MCF 10A (cell line): Measurements from ENCODE around the gene SACM1L. TPM values are rescaled to one million over a fixed set of nuclear protein-coding genes. Genes with fewer than 3 reads are reported as not detected.

Source experiments
- BruUV-seq: library from RNA; stranded (reverse); fragments of 400-500 nt; replicated peaks from 2 replicates; lab custom pipeline; 2021; lab: Mats Ljungman, UMichigan
- CTCF ChIA-PET: fragments of 300-600 bp; sonication (Branson Sonifier 250); formaldehyde crosslinking; extraction: SDS; loops from one replicate; lab custom pipeline; 2021; ENCODE audit warnings: antibody characterized with exemption, inconsistent platforms; lab: Yijun Ruan, JAX
- POLR2A ChIA-PET: fragments of 300-600, 350-650 bp; sonication (Branson Sonifier 250); formaldehyde crosslinking; extraction: SDS; loops from one replicate; lab custom pipeline; 2020; ENCODE audit warnings: antibody characterized with exemption, inconsistent platforms; lab: Yijun Ruan, JAX
- DNase-seq: peaks from one replicate; pipeline ENCODE4 v3.0.0-alpha.2; 2018; ENCODE audit not compliant: unreplicated experiment
- H3K27ac Mint-ChIP-seq: one replicate; pipeline ENCODE4 v1.8.0; 2022; ENCODE audit warnings: mild to moderate bottlenecking, low read depth, mixed read lengths; ENCODE audit not compliant: unreplicated experiment
- H3K27me3 Mint-ChIP-seq: one replicate; pipeline ENCODE4 v1.8.0; 2022; ENCODE audit warnings: mixed read lengths; ENCODE audit not compliant: insufficient read depth, unreplicated experiment
- H3K36me3 Mint-ChIP-seq: one replicate; pipeline ENCODE4 v1.8.0; 2022; ENCODE audit warnings: mild to moderate bottlenecking, moderate library complexity, mixed read lengths; ENCODE audit not compliant: insufficient read depth, unreplicated experiment
- H3K4me1 Mint-ChIP-seq: one replicate; pipeline ENCODE4 v1.8.0; 2022; ENCODE audit warnings: mixed read lengths; ENCODE audit not compliant: insufficient read depth, unreplicated experiment
- H3K4me3 Mint-ChIP-seq: one replicate; pipeline ENCODE4 v1.8.0; 2022; ENCODE audit warnings: mild to moderate bottlenecking, moderate library complexity, mixed read lengths; ENCODE audit not compliant: unreplicated experiment
- H3K9me3 Mint-ChIP-seq: one replicate; pipeline ENCODE4 v1.8.0; 2022; ENCODE audit warnings: mixed read lengths; ENCODE audit not compliant: unreplicated experiment
- intact Hi-C: fragments of 100-400 bp; cut with micrococcal nuclease; formaldehyde crosslinking; loops from 2 replicates; pipeline ENCODE4 v1.14.1; 2022
- total RNA-seq: library from RNA; stranded (reverse); gene quantifications from 2 replicates; pipeline ENCODE4 v1.2.3, GENCODE V29; 2022
- TF ChIP-seq, protein P1 (sequence below): fragments of 200-600 bp; IDR thresholded peaks from one replicate; pipeline ENCODE4 v1.8.0; 2022; ENCODE audit warnings: antibody characterized with exemption, mild to moderate bottlenecking; ENCODE audit not compliant: unreplicated experiment

Gene SACM1L
- total RNA-seq, 1 experiment from 2014 or later = 39.3 TPM

DNA sequence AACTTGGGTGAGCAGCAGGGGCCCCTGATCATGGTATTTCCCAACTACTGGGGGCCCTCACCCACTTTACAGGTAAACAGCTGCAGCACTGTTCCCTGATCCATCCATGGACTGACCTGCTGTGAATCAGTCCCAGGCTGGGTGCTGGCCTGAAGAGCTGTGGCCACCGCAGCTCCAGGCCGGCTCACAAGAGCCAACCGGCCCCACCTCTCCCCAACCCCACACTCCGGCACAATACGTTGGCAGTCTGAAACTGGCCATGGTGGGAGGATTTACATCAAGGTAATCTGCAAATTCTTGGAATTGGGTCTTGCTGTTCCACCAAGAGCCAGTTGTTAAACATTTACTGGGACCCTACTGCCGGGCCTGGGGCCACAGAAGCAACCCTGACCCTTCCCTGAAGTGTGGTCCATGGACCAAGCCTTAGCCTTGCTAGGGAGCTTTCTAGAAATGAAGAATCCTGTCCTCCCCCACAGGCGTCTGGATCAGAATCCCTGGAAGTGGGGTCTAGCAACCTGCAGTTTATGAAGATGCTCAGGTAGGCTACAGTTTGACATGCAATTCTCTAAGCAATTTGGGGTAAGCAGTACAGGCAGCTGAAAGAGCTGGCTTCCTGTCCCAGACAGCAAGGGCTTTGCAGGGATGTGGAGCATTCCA lies 103.4 kb downstream of the SACM1L start:
- no peaks in the 10 kb centered on the region for H3K36me3 Mint-ChIP-seq
- H3K27me3 Mint-ChIP-seq = peaks cover 56% of the 10 kb centered on the region
- no TSS peak for BruUV-seq
- ChIA-PET POLR2A (no interaction called here), CTCF (interaction anchor here (0.9 kb wide), 1 partner anchor 399 kb away, joined by 3 read pairs; no protein-coding TSS in a partner anchor)
- no peak overlapping the region for H3K4me3 Mint-ChIP-seq
- TF ChIP-seq, protein P1, sequence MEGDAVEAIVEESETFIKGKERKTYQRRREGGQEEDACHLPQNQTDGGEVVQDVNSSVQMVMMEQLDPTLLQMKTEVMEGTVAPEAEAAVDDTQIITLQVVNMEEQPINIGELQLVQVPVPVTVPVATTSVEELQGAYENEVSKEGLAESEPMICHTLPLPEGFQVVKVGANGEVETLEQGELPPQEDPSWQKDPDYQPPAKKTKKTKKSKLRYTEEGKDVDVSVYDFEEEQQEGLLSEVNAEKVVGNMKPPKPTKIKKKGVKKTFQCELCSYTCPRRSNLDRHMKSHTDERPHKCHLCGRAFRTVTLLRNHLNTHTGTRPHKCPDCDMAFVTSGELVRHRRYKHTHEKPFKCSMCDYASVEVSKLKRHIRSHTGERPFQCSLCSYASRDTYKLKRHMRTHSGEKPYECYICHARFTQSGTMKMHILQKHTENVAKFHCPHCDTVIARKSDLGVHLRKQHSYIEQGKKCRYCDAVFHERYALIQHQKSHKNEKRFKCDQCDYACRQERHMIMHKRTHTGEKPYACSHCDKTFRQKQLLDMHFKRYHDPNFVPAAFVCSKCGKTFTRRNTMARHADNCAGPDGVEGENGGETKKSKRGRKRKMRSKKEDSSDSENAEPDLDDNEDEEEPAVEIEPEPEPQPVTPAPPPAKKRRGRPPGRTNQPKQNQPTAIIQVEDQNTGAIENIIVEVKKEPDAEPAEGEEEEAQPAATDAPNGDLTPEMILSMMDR = no peak
- DNase-seq = no peak
- H3K4me1 Mint-ChIP-seq = no peaks in the 10 kb centered on the region
- peaks cover 17% of the 10 kb centered on the region for H3K9me3 Mint-ChIP-seq
- intact Hi-C loops = no loop called here
- no peak overlapping the region for H3K27ac Mint-ChIP-seq

DNA sequence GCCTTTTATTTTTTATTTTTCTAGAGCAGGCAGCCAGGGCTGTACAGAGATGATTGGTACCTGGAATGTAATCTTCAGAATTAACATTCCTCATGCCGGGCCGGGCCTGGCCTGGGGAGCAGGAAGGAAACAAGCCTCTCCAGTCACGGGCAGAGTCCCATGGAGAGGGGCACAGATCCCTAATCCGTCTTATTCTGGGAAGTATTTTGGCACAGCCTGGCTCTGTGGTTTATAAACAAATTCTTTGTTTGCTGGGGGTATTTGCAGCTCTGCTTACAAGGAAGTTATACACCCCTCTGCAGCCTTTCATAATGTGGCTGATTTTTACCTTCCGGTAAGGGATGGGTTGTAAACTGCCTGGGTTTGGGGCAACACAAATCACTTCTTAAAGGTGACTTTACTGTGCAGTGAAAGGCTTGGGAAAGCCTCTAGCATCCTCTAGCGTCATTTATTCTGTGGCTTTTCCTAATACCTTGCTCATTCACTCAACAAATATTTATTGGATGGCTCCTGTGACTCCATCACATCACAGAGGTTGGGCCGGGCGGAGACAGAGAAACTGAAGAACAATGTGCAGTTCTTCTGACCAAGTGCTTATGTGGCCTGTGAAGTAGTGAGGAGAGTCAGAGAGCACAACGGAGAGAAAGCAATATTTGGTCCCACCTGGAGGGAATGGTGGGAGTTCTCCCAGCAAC lies 104.4 kb downstream of the SACM1L start:
- TF ChIP-seq, protein P1 = no peak
- POLR2A ChIA-PET = interaction anchor here (0.6 kb wide), 1 partner anchor 542 kb away, joined by 3 read pairs; no protein-coding TSS in a partner anchor
- H3K27me3 Mint-ChIP-seq = peaks cover 55% of the 10 kb centered on the region
- BruUV-seq = no TSS peak
- intact Hi-C loops = no loop called here
- no peaks in the 10 kb centered on the region for H3K4me1 Mint-ChIP-seq
- DNase-seq = no peak
- no peak overlapping the region for H3K27ac Mint-ChIP-seq
- H3K9me3 Mint-ChIP-seq = peaks cover 17% of the 10 kb centered on the region
- no peak overlapping the region for H3K4me3 Mint-ChIP-seq
- CTCF ChIA-PET = interaction anchor here (0.9 kb wide), 1 partner anchor 398 kb away, joined by 3 read pairs; no protein-coding TSS in a partner anchor
- no peaks in the 10 kb centered on the region for H3K36me3 Mint-ChIP-seq

DNA sequence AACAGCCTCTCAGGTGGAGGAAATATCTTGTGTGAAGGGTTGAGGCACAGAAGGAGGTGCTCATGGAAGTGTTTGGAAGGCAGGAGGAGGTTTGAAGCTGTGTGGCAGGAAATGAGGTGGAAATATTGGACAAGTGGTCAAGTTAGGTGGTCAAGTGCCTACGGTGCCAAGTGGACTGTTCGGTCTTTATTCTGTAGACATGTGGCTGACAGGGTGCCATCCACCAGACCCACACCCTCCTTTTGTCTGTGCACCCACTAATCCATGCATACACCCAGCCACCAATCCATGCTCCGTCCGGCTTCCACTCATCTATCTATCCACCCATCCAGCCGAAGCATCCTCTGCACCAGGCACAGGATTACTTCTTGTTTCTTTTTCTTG lies 105.0 kb downstream of the SACM1L start:
- peaks cover 12% of the 10 kb centered on the region for H3K9me3 Mint-ChIP-seq
- peaks cover 55% of the 10 kb centered on the region for H3K27me3 Mint-ChIP-seq

DNA sequence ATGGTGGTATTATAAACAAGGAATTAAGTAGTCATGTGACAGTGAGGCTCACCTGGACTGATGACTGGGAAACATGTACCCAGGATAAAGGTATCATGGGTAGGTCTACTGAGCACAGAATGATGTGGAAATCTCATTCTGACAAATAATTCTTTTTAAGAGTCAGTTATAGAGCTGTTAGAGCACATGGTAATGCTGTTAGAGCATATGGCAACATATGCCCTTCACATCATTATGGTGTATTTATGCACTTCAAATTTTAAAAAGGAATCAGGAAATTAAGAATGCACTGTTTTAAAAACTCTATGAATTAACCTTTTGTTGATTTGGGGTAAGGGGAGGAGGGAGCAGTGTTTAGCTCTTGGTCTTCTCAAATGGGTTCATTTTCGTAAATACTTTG lies 105.5 kb downstream of the SACM1L start:
- Mint-ChIP-seq H3K4me1 (no peaks in the 10 kb centered on the region), H3K9me3 (peaks cover 12% of the 10 kb centered on the region), H3K4me3 (no peak overlapping the region), H3K36me3 (no peaks in the 10 kb centered on the region), H3K27me3 (peaks cover 55% of the 10 kb centered on the region), H3K27ac (no peak overlapping the region)
- ChIA-PET CTCF (interaction anchor here (0.6 kb wide), 1 partner anchor 35 kb away, joined by 4 read pairs; no protein-coding TSS in a partner anchor), POLR2A (interaction anchor here (0.6 kb wide), 1 partner anchor 543 kb away, joined by 3 read pairs; no protein-coding TSS in a partner anchor)
- BruUV-seq = no TSS peak
- intact Hi-C loops = no loop called here
- TF ChIP-seq, protein P1 = no peak
- DNase-seq = no peak

More for the DNA sequence above, 105.0 kb downstream of the SACM1L start:
- Mint-ChIP-seq H3K4me1 (no peaks in the 10 kb centered on the region), H3K4me3 (no peak overlapping the region), H3K36me3 (no peaks in the 10 kb centered on the region), H3K27ac (no peak overlapping the region)
- intact Hi-C loops = no loop called here
- CTCF ChIA-PET = no interaction called here
- DNase-seq = no peak
- POLR2A ChIA-PET = interaction anchor here (0.6 kb wide), 1 partner anchor 543 kb away, joined by 3 read pairs; no protein-coding TSS in a partner anchor
- TF ChIP-seq, protein P1 = no peak
- BruUV-seq = no TSS peak
